GM13977 (cell line): ENCODE results near the gene CDH13.

Experiments
- DNase-seq: peaks from one replicate; pipeline ENCODE4 v3.0.0; 2012; ENCODE audit warnings: low spot score
- CTCF ChIP-seq: IDR thresholded peaks from 2 replicates; pipeline ENCODE4 v1.5.1; 2012; ENCODE audit warnings: mild to moderate bottlenecking, control low read depth; ENCODE audit not compliant: insufficient read depth; ENCODE audit errors: extremely low read depth, missing control alignments
- in situ Hi-C: fragments of 300-500 bp; cut with MboI; formaldehyde crosslinking; loops from one replicate; pipeline ENCODE4 v1.12.0; 2022; ENCODE audit warnings: low sequenced_read_pairs, low pct_unique_long_range_greater_than_20kb, mixed read lengths, inconsistent platforms; ENCODE audit not compliant: unreplicated experiment

CDH13 gene

GRCh38 chr16:83792391-83792790 is 1165.6 kb downstream of the CDH13 start:
- in situ Hi-C loops = no loop called here
- TF ChIP-seq CTCF = no peak

GRCh38 chr16:83793179-83793578 is 1166.4 kb downstream of the CDH13 start:
- in situ Hi-C loops = no loop called here
- no peak for TF ChIP-seq CTCF
- DNase-seq = no peak

More at GRCh38 chr16:83792391-83792790, 1165.6 kb downstream of the CDH13 start:
- no peak for DNase-seq

- TF ChIP-seq CTCF = no peak
- in situ Hi-C loops = no loop called here
Observed at GRCh38 chr16:83794860-83795554, 1168.2 kb downstream of the CDH13 start.

GRCh38 chr16:83797013-83797412 is 1170.2 kb downstream of the CDH13 start:
- TF ChIP-seq CTCF = no peak
- no peak for DNase-seq

More at GRCh38 chr16:83794860-83795554, 1168.2 kb downstream of the CDH13 start:
- DNase-seq = no peak

GRCh38 chr16:83799336-83799735 is 1172.6 kb downstream of the CDH13 start:
- in situ Hi-C loops = no loop called here
- no peak for DNase-seq
- no peak for TF ChIP-seq CTCF

More at GRCh38 chr16:83797013-83797412, 1170.2 kb downstream of the CDH13 start:
- in situ Hi-C loops = no loop called here

GRCh38 chr16:83802135-83802534 is 1175.4 kb downstream of the CDH13 start:
- TF ChIP-seq CTCF = no peak
- DNase-seq = peak; percentile 52
- in situ Hi-C loops = no loop called here
